SHP77 treated with DMSO at 0.1 percent for 48 hours (cell line): Measurements from ENCODE around the gene EFHC1.

Source experiments
- DNase-seq: peaks from one replicate; lab custom pipeline; 2025; lab: John Stamatoyannopoulos, UW

The EFHC1 gene

DNA sequence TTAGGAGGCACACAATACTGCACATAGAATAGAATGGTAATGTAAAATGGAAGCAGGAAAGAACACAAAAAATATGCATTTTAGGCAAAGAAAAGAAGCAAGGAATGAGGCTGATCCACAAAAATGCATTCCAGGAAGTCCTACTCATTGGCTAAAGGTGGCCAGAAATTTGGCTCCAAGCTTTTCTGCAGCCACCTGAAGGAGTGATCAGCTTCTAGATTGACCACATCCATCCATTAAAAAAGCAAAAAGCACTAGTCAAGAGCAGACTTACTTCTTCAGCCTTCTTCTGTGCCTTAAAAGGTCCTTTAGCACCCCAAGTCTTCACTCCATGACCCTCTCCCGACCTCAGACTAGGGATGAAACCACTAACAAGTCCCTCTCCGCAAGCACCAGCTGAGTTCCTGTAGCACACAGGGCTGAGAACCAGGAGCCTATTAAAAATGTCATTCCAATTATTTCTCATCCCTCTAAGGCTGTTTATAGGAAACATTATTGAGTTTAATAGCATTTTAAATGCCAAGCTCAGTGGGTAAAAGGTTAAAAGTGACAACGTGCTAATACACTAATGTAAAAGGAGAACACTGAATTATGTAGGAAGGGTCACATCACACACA lies 120.3 kb downstream of the EFHC1 start:
- DNase-seq, result no peak

DNA sequence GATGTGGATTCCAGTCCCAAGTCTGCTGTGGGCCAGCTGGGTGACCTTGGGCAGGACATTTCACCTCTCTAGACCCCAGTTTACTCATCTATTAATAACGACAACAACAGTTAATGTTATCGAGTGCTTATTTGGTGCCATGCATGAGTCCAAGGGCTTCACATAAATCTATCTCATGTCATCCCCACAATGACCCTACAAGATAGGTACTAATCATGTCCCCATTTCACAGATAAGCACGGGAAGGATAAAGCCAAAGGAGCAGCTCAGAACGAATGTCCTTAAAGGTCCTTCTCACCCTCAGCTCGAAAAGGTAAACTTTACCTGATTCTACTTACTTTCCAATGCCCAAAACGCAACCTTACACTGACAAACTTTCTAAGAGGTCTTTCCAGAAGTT lies 121.0 kb downstream of the EFHC1 start:
- DNase-seq, result no peak

DNA sequence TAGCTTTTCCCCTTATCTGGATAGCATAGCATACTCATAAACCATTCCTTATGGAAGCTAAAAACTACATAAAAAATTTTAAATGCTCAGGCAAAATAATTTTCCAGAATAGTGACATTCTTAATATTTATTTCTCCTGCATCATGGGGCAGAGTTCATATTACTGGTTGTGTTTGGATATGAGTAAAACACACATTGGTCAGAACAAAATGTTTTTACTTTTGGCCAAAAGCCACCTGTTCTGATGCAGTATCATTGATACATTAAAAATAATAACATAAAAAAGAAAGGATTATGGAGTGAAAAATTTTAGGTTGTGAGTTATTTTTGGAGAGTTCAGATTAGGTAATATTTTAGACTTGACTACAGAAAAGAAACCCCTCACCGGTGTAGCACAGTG lies 123.1 kb downstream of the EFHC1 start:
- DNase-seq, result no peak

DNA sequence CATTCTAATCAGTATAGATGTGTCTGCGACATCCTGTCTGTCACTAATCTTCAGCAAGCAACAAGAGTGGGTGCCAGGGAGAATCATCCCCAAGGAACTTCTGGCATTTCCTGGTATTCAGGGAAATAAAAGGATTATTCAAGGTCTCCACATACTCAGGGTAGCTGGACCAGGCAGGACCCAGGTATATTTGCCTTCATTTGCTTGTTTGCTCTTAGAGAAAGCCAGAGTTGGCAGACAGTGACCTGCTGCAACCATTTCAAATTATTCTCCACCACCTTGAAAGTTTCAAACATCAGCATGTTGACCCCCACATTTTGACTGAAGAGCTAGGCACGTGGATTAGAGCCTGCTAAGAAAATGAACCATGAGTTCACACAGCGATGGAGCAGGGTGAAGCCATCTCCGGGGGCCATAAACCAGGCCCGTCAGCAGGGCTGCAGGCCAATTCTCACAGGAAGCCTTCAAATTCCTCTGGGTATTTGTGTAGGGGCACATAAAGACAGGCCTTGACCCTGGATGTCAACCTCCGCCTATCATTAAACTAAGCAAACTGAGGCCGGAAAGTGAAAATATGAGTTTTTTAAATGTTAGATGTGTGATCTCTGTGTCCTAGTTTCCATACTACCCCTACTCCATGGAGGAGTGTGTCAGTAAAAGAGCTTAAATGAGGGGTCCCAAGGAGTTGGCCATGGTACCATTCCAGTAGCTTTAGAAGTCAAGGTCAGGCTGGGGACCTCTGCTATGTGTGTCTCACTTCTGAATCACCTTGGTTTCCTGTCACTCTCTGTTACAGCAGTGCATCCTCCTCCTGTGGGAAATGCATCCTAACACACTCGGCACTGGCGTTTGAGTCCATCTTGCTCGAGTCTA lies 123.8 kb downstream of the EFHC1 start:
- DNase-seq, result no peak

DNA sequence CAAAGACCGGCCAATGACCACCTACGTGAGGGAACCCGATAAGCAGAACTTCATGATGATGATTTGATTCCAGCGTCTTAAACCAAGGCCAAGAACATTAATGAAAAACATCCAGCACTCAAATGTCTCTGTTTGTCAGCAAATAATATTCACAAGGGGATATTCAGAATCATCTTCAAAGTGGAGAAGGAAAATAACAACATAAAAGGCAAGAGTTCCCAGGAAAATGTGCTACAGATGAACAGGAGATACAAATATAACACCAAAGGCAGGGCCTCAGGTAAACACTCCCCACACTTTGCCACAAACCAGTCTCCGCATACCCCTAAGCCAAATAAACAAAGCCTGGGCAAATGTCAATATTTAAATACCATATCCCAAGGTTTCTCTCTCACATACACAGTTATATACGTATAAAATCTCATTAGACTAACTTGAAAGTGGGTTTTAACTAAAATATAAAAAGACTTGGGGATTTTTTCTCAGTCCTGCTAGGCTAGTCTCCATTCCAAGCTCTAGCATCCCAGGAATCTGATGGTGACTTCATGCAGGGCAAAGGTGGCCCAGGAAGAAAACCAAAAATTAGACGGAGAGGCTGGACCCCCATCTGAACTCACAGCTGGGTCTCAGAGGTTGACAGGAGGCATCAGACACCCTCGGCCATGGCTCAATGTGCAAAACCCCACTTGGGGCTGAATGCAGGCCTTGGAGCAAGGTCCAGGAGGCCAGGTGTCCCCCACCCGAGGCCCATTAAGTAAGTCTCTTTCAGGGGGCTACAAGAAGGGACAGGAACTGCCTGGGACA lies 124.7 kb downstream of the EFHC1 start:
- DNase-seq, result no peak

DNA sequence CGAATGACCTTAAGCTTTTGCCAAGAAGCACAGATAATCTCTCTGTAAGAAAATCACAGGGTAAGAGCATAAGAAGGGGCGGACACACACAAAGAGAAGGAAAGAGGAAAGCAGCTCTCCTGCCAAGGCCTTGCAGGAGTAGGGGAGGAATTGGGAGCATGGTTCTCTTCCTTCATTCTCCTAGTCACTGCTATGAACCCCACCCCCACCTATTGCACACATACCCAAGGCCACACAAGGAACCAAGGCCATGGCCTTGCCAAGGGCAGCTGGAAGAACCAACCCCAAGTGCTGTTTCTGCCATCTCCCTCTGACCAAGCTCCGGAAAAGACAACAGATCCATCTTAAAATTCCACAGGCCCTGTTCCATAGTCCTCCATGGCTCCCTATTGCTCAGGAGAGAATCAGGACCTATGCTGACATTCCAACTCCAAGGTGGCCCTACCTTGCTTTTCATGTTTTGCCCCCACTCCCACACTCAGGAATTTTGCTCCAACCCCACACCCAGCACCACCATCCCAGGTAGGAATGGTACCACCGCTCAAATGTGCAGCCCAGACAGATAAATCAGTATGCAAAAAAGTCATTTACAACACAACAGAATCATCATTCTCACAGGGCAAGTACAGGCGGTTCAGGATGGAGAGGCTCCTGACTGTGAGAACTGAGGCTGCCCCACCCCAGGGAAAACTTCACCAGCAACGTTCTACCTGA lies 125.4 kb downstream of the EFHC1 start:
- DNase-seq, result no peak

DNA sequence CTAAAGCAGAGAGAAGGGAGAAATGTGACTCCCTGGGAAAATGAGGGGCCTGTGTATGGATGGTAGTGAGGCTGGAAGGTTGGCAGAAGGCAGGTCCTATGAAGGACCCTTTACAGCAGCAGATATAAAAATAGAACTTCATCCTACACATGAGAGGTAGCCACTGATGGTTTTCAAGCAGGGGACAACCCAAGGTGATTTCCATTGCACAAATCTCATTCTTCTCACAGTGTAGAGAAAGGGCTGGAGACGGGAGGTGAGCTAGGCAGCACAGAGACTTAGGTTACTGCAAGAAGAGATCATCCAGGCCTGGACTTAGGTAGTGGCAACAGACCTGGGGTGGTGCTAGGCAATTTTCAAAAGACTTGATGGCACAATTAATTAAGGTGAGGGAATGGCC lies 126.0 kb downstream of the EFHC1 start:
- DNase-seq, result no peak

DNA sequence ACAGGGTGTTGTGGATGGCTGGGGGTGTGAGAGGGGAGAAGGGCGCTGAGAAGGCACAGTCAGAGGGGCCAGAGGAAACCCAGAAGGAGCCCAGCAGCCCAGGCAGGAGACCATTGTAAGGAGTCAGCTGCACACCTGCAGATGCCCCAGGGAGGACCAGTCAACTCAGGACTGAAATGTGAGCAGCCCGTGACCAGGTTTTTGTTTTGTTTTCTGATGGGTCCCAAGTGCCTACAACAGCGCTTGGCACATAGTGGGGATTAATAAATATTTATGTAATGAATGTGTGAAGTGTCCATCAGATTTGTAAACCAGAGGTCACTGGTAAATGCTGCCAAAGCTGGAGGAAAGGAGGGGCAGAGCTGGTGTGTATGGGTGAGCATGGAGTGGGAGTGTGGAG lies 126.5 kb downstream of the EFHC1 start:
- no peak for DNase-seq

DNA sequence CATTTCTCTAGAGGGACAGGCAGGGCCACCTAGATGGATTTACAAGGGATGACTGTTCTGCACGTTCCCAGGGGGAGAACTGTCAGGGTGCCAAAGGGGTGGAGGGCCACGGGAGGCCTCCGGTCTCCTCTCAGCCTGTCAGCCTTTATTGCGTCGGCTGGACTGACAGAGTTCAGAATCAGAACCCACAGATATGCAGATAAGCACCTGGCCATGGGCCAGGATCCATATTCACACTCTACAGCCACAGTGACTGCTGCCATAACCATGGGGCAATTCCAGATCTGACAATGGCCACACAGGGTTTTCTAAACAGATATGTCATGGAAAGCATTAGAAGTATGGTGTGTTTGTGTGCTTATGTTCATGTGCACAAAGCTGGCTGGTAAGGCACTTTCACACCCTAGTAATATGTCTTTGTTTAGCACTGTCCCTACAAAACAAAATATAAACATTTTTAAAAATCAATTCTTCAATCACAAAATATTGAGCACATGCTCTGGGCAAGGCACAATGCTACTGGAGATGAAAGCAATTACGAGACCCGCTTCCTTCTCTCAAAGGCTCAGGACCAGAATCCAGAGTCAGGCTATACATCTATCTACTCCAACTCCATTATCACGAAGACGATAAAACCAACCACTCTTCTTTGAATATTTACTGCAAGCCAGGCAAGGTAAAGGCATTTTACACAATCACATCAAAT lies 127.7 kb downstream of the EFHC1 start:
- no peak for DNase-seq

DNA sequence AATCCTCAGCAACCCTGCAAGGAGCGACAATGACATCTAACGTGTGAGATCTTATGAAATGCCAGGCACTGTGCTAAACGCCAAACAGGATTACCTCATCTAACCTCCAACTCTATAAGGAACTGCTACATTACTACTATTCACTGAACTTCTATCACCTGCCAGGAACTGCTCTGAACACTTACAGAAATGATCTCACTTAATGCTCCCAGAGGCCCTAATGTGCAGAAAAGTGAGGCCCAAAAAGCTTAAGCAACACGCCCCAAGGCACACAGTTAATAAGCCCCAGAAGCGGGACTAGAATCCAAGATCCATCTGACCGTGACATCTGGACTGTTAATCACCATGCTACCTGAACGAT lies 128.2 kb downstream of the EFHC1 start:
- no peak for DNase-seq

DNA sequence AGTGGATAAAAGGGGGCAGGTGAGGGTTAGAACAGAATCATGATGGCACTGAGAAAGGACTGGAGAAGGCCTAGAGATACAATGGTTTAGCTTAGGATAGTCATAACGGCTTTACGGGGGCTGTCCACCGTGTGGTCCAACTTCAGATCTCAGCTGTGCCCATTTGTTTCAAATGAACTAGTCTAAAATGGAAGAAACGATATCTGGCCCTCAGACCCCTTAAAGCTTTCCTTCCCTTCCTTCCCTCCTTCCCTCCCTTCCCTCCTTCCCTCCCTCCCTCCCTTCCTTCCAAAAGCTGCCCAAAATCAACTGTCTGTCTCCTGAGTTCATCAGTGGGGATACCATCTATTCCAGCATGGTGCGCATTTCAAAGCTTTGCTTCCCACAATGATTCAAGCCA lies 128.9 kb downstream of the EFHC1 start:
- DNase-seq, result no peak

DNA sequence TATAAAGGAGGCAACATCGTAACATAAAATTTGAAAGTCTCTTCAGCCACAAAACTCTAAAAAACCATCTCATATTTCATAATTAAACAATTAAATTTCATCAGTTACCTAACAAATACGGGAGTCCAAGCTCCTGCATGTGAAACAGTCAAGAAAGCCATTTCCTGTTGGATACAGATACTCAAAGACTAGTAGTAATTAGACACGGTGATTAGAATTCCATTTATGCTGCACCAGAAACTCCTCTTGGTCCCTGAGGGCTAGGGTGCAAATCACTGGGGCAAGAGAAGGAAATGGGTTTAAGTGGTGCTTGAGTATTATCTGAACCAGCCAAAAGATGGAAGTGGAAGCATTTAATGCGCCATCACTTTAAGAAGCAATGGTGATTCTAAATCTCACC lies 129.3 kb downstream of the EFHC1 start:
- DNase-seq, result no peak

DNA sequence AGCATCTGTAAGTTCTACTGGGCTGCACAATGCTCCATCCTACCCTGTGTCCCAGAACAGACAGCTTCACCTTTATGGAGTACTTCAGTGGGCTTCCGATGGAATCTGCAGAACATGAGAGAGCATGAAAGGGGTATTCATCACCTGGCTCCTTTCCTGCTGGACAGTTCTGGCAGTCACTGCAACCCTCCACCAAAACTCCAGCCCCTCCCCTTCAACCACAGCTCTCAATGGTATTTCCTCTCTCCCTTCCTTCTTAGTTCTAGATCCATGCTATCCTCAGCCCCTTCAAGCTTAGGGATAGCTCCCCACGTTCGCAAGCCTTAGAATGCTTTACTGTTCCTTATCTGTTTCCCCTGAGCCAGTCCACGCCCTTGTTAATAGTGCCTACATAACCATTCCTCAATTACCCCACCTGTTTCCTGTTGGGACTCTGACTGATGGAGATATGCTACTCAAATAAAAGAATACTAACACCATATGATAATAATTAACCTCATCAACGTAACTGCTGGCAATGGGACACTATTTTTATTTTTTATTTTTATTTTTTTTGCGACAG lies 130.0 kb downstream of the EFHC1 start:
- no peak for DNase-seq

DNA sequence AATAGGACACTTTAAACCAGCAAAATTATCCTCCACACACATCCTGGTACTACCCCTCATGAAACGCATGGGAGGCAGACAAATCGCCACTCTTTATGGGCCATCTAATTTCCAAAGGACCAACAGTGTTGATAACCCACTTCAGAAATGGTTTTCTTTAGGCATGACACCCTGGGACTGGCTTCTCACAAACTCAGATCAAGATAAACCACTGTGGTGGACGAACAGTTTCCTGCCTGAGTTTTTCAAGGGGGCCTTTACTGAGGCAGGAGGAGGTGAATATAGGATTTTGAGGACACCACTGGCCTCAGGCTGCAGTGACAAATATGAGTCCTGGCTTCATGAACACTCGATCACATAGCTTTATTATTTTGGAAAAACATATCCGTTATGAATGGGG lies 130.7 kb downstream of the EFHC1 start:
- DNase-seq, result no peak

DNA sequence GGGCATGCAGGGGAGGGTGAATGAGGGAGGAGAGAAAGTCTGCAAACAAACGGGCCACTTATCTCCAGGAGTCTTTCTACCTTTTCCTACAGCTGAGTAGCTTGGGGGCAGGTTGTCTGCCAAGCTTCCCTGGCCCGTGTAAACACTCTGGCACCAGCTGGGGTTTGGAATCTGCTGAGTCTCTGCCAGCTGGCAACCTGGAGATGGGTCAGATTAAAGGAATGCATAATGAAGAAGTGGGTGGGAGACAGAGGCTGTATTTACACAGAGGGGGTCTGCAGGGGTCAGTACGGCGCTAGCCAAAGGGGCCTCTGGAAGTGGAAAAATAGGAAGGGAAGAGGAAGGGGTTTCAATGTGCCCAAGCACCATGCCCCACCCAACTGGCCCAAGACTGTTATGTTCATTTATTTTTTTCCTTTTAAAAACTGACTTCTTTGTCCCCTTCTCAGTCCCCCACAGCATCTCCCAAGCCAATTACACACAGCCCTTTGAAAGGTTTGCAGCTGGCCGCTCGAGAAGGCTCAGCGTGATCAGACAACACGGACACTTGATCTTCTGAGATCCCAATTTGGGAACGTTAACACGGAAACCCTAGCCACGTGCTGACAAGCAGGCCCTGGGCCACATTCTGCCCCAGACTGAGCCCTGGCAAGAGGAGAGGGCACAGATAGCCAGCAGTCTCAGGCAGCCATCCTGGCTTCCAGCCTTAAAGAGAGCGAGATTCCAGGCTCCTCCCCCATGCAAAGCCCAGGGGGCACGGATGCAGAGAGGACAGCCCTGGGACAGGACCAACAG lies 131.5 kb downstream of the EFHC1 start:
- peak; percentile 82 for DNase-seq

DNA sequence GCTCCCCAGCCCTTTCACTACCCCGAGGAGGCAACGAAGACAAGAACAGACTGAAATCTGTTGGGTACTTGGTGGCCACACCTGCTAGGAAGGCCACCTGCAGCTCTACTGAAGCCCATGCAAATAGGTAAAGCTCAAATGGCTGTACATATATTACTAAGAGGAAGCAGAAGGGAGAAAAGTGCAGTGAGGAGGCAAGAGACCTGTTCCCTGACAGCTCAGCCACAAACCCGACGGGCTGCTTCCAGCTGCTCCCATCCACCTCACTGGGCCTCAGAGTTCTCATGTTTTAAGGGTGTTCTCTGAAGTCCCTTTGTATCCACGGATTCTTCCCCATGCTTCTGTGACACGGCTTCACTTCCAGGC lies 132.1 kb downstream of the EFHC1 start:
- no peak for DNase-seq

DNA sequence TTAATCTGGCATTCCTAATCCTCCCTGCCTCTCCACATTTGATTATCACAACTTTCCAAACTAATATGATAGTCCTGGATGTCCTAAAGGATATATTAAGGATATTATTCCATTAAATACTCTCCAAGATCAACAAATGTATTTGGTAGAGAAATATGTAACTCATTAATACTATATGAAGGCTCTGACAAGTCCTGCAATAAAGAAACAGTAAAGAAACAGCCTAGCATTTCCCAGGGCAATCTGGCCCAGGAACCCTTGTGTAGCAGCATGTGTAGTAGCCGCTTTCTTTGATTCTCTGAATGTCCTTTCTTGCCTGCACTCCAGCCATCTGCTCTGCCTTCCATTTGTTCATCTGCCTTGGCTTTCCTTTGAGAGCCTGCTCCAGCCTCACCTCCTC lies 133.0 kb downstream of the EFHC1 start:
- no peak for DNase-seq

DNA sequence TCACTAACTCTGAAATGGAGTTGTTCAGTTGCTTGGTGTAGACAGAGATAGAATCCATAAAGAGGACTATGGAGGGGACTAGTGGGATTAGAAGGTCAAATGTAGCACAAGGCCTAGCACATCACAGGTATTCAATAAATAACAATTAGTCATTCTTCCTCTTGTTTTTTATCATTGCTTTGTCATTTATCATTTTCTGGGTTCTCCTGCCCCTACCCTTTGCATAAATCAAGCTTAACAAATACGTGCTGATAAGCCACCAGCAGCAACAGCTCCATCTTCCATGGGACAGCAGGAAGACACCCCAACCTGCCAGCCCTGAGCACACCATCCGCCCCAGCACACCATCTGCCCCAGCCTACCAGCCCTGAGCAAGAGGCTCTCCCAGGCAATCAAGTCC lies 133.6 kb downstream of the EFHC1 start:
- no peak for DNase-seq

DNA sequence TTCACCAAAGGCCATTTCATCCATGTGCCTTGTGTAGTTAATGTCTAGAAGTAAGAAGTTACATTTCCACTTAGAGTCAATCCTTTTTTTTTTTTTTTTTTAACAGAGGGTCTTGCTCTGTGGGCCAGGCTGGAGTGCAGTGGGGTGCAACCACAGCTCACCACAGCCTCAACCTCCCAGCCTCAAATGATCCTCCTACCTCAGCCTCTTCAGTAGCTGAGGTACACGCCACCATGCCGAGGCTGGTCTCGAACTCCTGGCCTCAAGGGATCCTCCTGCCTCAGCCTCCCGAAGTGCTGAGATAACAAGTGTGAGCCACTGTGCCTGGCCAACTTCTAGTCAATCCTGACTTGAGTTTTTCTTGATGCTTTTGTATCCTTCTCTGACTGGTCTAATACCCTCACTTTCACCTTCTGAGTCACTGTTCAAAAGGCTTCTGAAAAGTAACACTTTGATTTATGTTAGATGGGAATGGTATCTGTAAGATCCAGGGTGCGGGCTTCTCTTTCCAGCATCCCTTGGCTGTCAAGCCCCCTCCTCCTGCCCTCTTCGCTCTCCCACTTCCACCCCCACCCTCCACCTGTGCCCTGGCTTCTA lies 134.6 kb downstream of the EFHC1 start:
- no peak for DNase-seq

DNA sequence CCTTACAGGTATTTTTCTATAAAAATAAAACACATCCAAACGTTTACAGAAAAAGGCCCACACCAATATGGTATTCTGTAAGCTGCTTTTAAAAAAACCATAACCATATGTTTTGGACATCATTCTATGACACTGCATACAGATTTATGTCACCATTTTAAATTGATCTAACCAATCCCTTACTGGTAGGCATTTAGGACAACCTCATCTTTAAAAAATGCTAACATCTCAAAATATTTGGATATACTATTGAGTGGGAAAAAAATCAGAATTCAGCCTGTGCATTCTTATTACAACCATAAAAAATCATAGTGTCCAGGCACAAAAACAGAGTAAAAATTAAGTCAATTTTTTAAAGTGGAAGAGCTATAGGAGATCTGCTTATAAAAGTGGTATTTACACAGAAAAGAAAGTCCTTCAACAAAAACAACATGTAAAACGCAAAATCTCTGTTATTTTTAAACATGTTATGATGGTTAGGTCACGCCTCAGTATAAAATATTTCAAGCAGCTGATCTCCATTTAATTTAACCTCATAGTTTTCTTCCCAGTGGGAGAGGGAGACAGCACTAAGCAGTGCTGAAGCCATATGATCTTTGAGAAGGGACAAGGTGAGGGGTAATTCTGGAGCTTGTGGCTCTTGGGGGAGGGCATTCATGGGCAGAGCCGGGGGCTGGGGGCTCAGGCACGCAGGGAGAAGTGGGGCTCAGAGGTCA lies 135.5 kb downstream of the EFHC1 start:
- DNase-seq, result no peak
